Measurements from ENCODE around the gene MAGEA12. TPM values are rescaled to one million over a fixed set of nuclear protein-coding genes. Genes with fewer than 3 reads are reported as not detected.
"Not testable (repeated sequence)": the region's sequence is repeated elsewhere in the genome, so short reads cannot be mapped to it uniquely, and the experiment has no call there.

The MAGEA12 gene
- total RNA-seq, 2 donors from 2014 or later, result not detected

DNA sequence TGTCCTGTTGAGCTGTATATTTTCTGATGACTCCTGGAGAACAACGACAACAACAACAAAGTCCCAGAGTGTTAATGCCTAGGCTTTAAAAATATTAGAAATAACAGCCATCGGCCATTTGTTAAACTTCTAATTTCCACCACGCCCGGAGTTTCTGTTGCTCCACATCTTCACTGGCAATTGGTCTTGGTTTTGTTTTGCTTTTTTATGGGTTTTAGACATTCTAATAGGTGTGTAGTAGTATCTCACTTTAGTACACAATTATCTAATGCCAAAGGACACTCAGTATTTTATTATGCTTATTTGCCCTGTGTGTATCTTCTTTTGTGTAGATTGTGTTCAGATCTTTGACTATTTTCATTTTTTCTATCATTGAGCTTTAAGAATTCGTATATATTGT lies 5.0 kb downstream of the MAGEA12 start:
- no peak overlapping the region for H3K27ac Mint-ChIP-seq
- no peaks in the 10 kb centered on the region for H3K36me3 Mint-ChIP-seq
- H3K9me3 Mint-ChIP-seq, result no peaks in the 10 kb centered on the region
- ATAC-seq (no peak), DNase-seq (ENCODE audit: low spot score) (no peak)
- H3K27me3 Mint-ChIP-seq, result peaks cover 0 to 17% of the 10 kb centered on the region in 2 donors
- no peaks in the 10 kb centered on the region for H3K4me1 Mint-ChIP-seq (ENCODE audit: low read depth in 2 of 2)
- H3K4me3 Mint-ChIP-seq, result no peak overlapping the region

DNA sequence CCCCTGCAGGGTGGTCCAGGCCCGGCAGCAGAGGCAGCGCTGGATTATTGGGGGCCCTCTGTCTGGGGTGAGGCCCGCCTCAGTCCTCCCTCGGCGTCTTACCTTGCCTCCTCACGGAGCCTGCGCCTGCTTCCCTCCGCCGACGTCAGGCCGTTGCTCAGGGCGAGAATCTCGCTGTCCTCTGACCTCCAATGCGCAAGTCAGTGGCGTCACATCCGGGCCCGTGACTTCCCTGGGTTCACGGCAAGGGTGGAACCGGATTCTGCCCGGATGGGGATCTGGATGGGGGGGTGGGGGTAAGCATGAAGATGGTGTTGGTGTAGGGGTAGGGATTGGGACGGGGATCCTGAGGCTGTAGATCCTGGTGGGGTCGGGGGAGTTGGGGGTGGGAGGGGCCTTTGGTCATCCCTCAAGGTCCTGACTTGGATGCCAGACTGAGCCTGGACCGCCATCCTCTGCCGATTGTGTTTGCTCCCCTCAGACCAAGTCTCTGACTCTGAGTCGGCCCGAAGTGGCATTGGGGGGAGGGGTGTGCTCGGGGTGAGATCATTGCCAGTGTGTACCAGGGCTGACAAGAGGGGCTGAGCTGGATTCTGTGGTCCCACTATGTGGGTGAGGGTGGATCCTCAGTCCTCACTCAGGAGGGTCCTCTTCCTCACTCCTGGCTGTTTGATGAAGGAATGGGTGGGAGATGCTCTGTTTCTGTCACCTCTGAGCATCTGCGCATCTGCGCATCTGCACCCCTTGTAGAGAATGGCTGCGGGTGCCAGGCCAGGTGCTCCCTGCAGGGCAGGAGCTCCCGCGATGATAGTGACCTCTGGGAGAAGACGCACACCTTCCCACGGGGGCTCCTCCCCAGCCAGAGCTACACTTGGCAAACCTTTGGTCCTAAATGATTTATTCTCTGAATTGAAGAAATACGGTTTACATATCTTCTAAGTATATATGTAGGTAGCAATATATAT lies 20.4 kb downstream of the MAGEA12 start, which contains the start of gene MAGEA2:
Gene MAGEA2 (minus strand): TSS at position 157 of the 965 bp plus-strand sequence. CDS start 2,479 bp downstream, outside the sequence.
- DNase-seq (ENCODE audit: low spot score); H3K36me3 Mint-ChIP-seq; H3K9me3 Mint-ChIP-seq; H3K27me3 Mint-ChIP-seq; H3K4me1 Mint-ChIP-seq (ENCODE audit: low read depth in 2 of 2); ATAC-seq; H3K27ac Mint-ChIP-seq; H3K4me3 Mint-ChIP-seq: not testable (repeated sequence)

DNA sequence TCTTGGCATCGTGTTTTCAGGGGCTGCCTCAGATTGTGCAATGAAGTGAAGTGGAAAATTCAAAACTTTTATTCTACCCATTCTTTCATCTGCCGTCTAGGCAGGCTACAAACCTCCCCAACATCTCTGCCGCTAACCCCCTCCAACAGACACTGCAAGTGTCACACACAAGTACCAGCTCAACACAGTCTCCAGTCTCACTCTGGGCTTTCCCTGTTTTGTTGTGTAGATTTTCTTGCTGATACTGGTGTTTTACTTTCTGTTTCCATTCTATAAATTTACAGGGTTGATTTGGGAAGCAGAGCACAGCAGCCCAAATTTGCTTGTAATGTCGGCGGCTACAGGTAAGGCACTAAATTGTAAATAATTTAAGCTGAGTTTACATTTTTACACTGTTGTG lies 21.3 kb downstream of the MAGEA12 start:
- not testable (repeated sequence) for H3K9me3 Mint-ChIP-seq; H3K4me1 Mint-ChIP-seq (ENCODE audit: low read depth in 2 of 2); DNase-seq (ENCODE audit: low spot score); H3K27ac Mint-ChIP-seq; H3K27me3 Mint-ChIP-seq; H3K36me3 Mint-ChIP-seq; ATAC-seq; H3K4me3 Mint-ChIP-seq

- not testable (repeated sequence) for H3K9me3 Mint-ChIP-seq; H3K36me3 Mint-ChIP-seq; DNase-seq (ENCODE audit: low spot score); H3K4me1 Mint-ChIP-seq (ENCODE audit: low read depth in 2 of 2); H3K27ac Mint-ChIP-seq; ATAC-seq; H3K4me3 Mint-ChIP-seq; H3K27me3 Mint-ChIP-seq
Measured at GRCh38 chrX:152758918-152759317, 25.4 kb downstream of the MAGEA12 start, which contains the start of gene CSAG3. CSAG3 (plus strand) TSS chrX:152759218.

- DNase-seq (ENCODE audit: low spot score); H3K27ac Mint-ChIP-seq; ATAC-seq; H3K36me3 Mint-ChIP-seq; H3K27me3 Mint-ChIP-seq; H3K9me3 Mint-ChIP-seq; H3K4me1 Mint-ChIP-seq (ENCODE audit: low read depth in 2 of 2); H3K4me3 Mint-ChIP-seq: not testable (repeated sequence)
Measured at GRCh38 chrX:152759544-152759943, 26.0 kb downstream of the MAGEA12 start.

DNA sequence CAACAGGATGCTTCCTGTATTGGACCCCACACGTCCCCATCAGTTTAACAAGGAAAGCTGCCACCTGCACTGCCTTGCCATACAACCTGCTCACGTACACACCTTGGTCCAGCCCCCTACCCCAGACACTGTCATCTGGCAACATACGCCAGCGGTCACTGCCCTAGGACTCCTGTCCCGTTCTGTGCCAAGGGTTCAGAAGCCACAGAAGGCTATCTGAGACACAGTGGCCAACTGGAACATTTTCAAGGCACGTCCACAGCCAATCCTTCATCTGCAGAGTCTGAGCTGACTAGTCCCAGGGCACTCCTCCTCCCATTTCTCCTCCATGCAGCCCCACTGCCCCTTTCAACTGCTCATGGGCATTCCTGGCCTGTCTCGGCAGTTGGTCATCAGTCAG lies 28.0 kb downstream of the MAGEA12 start:
- not testable (repeated sequence) for H3K36me3 Mint-ChIP-seq; H3K4me3 Mint-ChIP-seq; H3K4me1 Mint-ChIP-seq (ENCODE audit: low read depth in 2 of 2); H3K27me3 Mint-ChIP-seq; H3K9me3 Mint-ChIP-seq; H3K27ac Mint-ChIP-seq; DNase-seq (ENCODE audit: low spot score)
- peak in 1 of 2 donors; percentile 20 for ATAC-seq

GRCh38 chrX:152766562-152766961 lies 33.0 kb downstream of the MAGEA12 start:
- H3K9me3 Mint-ChIP-seq; H3K4me1 Mint-ChIP-seq (ENCODE audit: low read depth in 2 of 2); H3K4me3 Mint-ChIP-seq; H3K27ac Mint-ChIP-seq; H3K36me3 Mint-ChIP-seq; H3K27me3 Mint-ChIP-seq; ATAC-seq: not testable (repeated sequence)
- DNase-seq (ENCODE audit: low spot score), result peak; percentile 31

DNA sequence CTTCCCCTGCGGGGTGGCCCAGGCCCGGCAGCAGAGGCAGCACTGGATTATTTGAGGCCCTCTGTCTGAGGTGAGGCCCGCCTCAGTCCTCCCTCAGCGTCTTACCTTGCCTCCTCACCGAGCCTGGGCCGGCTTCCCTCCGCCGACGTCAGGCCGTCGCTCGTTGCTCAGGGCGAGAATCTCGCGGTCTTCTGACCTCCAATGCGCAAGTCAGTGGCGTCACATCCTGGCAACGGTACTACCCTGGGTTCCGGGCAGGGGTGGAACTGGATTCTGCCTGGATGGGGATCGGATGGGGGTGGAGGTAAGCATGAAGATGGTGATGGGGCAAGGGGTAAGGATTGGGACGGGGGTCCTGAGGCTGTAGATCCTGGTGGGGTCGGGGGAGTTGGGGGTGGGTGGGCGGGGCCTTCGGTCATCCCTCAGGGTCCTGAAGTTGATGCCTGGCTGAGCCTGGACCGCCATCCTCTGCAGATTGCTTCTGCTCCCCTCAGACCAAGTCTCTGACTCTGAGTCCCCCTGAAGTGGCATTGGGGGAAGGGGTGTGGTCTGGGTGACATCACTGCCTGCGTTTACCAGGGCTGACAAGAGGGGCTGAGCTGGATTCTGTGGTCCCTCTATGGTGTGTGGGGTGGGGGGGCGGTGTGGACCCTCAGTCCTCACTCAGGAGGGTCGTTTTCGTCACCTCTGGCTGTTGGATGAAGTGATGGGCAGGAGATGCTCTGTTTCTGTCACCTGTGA lies 36.2 kb downstream of the MAGEA12 start, which contains the start of gene MAGEA6:
Gene MAGEA6 (minus strand): TSS at position 141 of the 741 bp plus-strand sequence. CDS start 2,039 bp downstream, outside the sequence.
- ATAC-seq, result peak in 1 of 2 donors; percentile 20
- not testable (repeated sequence) for H3K4me1 Mint-ChIP-seq (ENCODE audit: low read depth in 2 of 2); H3K27ac Mint-ChIP-seq; H3K4me3 Mint-ChIP-seq; DNase-seq (ENCODE audit: low spot score); H3K36me3 Mint-ChIP-seq; H3K9me3 Mint-ChIP-seq; H3K27me3 Mint-ChIP-seq

GRCh38 chrX:152787062-152787461 lies 53.5 kb downstream of the MAGEA12 start:
- H3K4me1 Mint-ChIP-seq (ENCODE audit: low read depth in 2 of 2); H3K4me3 Mint-ChIP-seq; H3K36me3 Mint-ChIP-seq; H3K27ac Mint-ChIP-seq; H3K27me3 Mint-ChIP-seq; H3K9me3 Mint-ChIP-seq; DNase-seq (ENCODE audit: low spot score): not testable (repeated sequence)
- ATAC-seq, result peak in 1 of 2 donors; percentile 44

Other genes starting within 250 kb of the MAGEA12 start
- not detected for gene GABRQ, start 95.9 kb upstream of the MAGEA12 start, total RNA-seq
- not detected for gene MAGEA3, start 35.0 kb upstream of the MAGEA12 start, total RNA-seq
- gene CSAG2, start 24.5 kb upstream of the MAGEA12 start, total RNA-seq, result not detected
- not detected for gene MAGEA2B, start 19.1 kb upstream of the MAGEA12 start, total RNA-seq
- gene CSAG1, start within 50 bp of the MAGEA12 start, total RNA-seq, result not detected
- not detected for gene MAGEA2, start 20.1 kb downstream of the MAGEA12 start, total RNA-seq
- gene CSAG3, start 25.5 kb downstream of the MAGEA12 start, total RNA-seq, result not detected
- not detected for gene MAGEA6, start 35.9 kb downstream of the MAGEA12 start, total RNA-seq
- 10 to 100 TPM in 1 of 2 donors, 1 to 10 TPM in 1; 9.4 to 12.7 TPM for gene CETN2, start 97.0 kb downstream of the MAGEA12 start, total RNA-seq
- gene NSDHL, start 97.3 kb downstream of the MAGEA12 start, total RNA-seq, result 10 to 100 TPM; 21.1 to 22.2 TPM
- 1 to 10 TPM in 1 of 2 donors, under 1 TPM in 1; 0.48 to 1.5 TPM for gene ZNF185, start 164.3 kb downstream of the MAGEA12 start, total RNA-seq